C4-2B (cell line): Measurements from ENCODE around the gene STPG3.
"Not testable (repeated sequence)": the region's sequence is repeated elsewhere in the genome, so short reads cannot be mapped to it uniquely, and the experiment has no call there.

Experiments used
- H3K27ac ChIP-seq: fragments of 450-650 bp; 2 replicates; pipeline ENCODE4 v1.5.1; 2017
- CTCF ChIP-seq: fragments of 450-650 bp; conservative IDR thresholded peaks from 2 replicates; pipeline ENCODE4 v1.5.1; 2017; ENCODE audit warnings: mild to moderate bottlenecking
- ZFX ChIP-seq: fragments of 450-650 bp; IDR thresholded peaks from 2 replicates; pipeline ENCODE4 v1.6.1; 2017

Gene STPG3

GRCh38 chr9:137242269-137243203 lies 8.6 kb upstream of the STPG3 start:
- TF ChIP-seq CTCF (no peak), ZFX (no peak)
- peak overlapping the region; percentile 99 for H3K27ac ChIP-seq

GRCh38 chr9:137243266-137243625 lies 7.8 kb upstream of the STPG3 start:
- H3K27ac ChIP-seq = not testable (repeated sequence)

GRCh38 chr9:137243626-137244485 lies 7.2 kb upstream of the STPG3 start:
- TF ChIP-seq CTCF (no peak), ZFX (no peak)
- H3K27ac ChIP-seq = no peak overlapping the region

GRCh38 chr9:137244486-137245449 lies 6.3 kb upstream of the STPG3 start:
- H3K27ac ChIP-seq = no peak overlapping the region
- TF ChIP-seq CTCF = no peak
- no peak for TF ChIP-seq ZFX

- H3K27ac ChIP-seq = no peak overlapping the region
- TF ChIP-seq CTCF (no peak), ZFX (no peak)
Observed at GRCh38 chr9:137245450-137246421, 5.3 kb upstream of the STPG3 start.

GRCh38 chr9:137247135-137247915 lies 3.8 kb upstream of the STPG3 start:
- no peak overlapping the region for H3K27ac ChIP-seq
- no peak for TF ChIP-seq CTCF
- TF ChIP-seq ZFX = no peak
